CD4-positive, alpha-beta T cell treated with Interleukin-6 for 4 hours (primary cell): ENCODE data around the gene RAB24.
"Not testable (repeated sequence)": the region's sequence is repeated elsewhere in the genome, so short reads cannot be mapped to it uniquely, and the experiment has no call there.

Experiments used
- DNase-seq: peaks from one replicate; pipeline ENCODE4 v3.0.0-alpha.2; 2020; ENCODE audit warnings: mixed read lengths

RAB24 gene

GRCh38 chr5:177303121-177303924, at the start of gene RAB24, which contains the start of gene PRELID1:
Gene RAB24 (minus strand): TSS chr5:177303719. CDS start chr5:177303288, 431 bp downstream.
Gene PRELID1 (plus strand): TSS chr5:177303799. CDS start chr5:177303986, 187 bp downstream.
- peak; percentile 92 for DNase-seq

DNA sequence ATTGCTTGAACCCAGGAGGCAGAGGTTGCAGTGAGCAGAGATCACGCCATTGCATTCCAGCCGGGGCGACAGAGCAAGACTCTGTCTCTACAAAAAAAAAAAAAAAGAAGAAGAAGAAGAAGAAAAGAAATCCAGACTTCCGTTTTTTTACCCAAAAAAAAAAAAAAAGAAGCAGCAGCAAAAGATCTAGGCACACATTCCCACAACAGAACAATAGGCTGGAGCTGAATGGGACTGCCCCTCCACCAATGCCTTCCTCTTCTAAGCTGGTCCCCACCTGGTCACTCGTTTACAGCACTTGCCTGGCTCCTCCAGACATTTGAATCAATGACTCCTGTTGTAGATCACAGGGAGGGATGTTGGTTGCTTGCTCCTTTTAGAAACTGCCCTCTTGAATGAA, 49.6 kb upstream of the RAB24 start:
- DNase-seq = no peak

DNA sequence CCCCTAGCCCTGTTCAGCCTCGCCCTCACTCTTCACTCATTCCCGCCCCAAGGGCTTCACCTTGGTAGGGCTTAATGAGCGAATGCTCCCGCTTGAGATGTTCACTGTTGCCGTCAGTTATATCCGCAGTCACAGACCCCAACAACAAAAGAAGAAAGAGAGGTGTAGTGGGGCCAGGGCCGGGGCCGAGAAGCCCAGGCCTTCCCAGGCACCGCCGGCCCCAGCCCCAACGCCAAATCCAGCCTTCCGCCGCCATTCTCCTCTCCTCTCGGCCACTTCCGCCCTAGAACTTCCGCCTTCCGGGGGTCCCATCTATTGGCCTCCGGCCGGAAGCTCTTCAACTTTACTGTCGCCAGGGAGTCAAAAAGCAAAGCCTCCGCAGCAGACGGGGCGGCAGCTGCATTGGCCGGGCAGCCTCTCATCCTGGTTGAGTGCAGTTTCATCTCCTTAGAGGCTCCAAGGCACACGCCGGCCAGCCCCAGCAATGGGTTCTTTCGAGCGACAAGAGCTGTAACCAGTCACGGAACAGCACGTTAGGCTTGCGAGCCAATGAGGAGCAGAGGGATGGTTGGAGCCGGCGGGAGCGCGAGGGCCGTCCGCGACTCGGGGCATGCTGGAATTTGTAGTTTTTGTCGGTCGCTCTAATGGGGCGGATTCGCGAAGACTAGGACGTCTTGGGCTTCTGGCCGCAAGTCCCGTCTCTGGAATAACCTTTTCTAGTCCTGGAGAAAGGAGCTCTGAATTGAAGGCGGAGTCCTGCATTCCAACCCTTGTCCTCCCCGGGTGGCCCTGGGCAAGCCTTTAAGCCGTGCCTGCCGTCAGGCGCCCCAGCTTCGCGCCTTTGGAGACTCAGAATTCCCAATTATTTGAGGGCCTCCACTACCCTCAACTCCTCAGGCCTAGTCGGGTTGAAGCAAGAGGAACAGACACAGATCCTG, 48.1 kb upstream of the RAB24 start, which contains the start of gene LMAN2:
TSS of gene LMAN2 (minus strand) at position 277 of the 938 bp plus-strand sequence. CDS start at position 256, 21 bp downstream.
- peak; percentile 92 for DNase-seq

DNA sequence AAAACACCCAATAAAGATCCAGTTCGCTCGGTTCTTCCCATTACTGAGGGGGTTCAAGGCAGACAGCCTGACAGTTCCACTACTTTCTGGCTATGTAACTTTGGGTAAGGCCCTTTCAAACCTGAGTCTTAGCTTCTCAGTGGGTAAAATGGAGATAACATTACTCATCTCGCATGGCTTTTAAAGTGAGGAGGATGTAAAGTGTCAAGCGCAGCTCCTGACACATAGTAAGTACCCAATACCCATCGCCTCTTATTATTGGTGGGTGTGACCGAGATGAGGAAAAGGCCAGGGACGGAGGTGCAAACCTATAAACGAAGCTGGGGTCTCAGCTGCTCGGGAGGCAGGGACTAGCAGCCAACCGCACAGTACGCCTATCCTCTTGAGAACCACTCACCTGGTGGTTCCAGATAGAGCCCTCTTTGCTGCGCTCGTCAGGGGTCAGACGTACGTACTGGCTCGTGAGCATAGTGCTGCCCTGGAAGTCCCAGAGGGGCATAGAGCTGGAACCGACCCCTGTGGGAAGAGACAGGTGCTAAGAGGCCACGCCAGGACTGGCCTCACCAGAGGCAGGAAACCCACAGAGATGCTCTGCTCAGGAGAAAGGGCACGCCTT, 47.4 kb upstream of the RAB24 start:
- DNase-seq = no peak

- DNase-seq = no peak
Measured at GRCh38 chr5:177349762-177350161, 46.2 kb upstream of the RAB24 start.

GRCh38 chr5:177349362-177349647, 45.8 kb upstream of the RAB24 start:
- no peak for DNase-seq

- no peak for DNase-seq
Measured at GRCh38 chr5:177347699-177348098, 44.2 kb upstream of the RAB24 start.

DNA sequence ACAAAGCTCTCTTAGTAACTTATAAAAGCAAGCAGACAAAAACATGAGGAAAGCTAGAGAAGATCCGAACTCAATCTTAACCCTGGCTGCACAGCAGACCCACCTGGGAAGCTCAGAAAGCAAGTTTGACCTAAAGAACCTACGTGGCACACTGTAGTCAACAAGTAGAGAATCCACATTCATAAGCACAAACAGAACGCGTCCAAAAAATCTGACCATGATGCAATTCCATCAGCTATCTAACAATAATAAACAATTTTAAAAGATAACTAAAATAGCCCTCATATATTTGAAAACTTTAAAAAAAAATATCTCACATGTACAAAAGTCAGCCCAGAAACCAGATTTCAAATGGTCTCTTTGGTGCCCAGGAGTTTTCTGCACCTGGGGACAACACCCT, 43.3 kb upstream of the RAB24 start:
- DNase-seq = no peak

GRCh38 chr5:177344891-177345290, 41.4 kb upstream of the RAB24 start:
- DNase-seq = no peak

GRCh38 chr5:177343777-177344176, 40.3 kb upstream of the RAB24 start:
- no peak for DNase-seq

- not testable (repeated sequence) for DNase-seq
Measured at GRCh38 chr5:177343000-177343399, 39.5 kb upstream of the RAB24 start.

GRCh38 chr5:177339107-177339638, 35.7 kb upstream of the RAB24 start:
- DNase-seq = no peak

DNA sequence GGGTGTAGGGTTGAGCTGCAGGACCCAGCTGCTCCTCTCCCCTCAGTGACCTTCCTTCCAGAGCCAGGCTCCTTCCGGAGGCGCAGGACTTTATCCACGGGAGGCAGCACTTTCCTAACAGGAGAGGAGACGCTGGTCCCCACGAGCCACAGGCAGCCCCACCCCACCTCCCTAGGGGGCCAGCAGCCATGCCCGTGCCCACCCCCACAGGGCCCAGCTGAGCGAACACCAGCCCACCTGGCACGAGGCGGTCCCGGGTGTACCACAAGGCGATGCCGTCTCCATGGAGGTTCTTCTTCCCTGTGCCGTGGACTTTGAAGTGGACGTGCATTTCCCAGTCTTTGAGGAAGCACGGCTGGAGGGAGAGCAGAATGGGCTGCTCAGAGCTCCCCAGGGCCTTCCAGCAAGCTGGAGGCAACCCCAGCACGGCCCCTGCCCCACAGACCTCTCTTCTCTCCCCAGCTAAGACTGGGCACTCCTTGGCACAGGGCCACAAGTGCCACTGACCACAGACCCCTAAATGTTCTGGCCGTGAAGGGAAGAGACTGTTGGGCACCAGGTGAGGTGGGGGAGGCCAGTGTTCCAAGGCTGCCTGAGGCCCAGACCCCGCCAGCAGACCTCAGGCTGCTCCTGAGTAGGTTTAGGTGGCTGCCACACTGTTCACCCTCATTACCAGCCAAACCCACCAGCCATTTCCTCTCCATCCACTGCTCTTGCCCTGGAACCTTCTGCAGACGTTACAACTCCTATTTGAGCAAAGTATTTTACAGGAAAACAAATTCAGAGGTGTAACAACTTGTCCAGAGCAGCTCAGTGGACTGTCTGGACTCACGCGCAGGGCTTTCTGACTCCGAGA, 35.0 kb upstream of the RAB24 start:
- DNase-seq = no peak

GRCh38 chr5:177336603-177337494, 33.3 kb upstream of the RAB24 start:
- no peak for DNase-seq

DNA sequence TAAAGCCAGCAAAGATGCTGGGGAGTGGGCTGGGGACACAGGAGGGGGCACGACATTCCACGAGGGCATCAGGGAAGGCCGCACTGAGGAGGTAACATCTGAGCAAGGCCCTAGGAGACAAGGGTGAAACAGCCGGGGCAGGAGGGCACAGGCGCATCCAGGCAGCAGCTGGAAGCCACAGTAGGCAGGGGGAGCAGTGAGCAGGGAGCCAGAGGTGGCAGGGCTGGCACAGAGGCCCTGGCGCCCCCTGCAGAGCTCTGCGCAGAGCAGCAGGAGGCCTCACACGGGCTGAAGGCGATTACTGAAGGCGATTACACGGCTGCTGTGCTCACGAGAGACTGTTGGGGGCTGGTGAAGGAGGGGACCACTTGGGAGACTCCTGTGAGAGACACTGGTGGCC, 32.6 kb upstream of the RAB24 start:
- DNase-seq = peak; percentile 25

DNA sequence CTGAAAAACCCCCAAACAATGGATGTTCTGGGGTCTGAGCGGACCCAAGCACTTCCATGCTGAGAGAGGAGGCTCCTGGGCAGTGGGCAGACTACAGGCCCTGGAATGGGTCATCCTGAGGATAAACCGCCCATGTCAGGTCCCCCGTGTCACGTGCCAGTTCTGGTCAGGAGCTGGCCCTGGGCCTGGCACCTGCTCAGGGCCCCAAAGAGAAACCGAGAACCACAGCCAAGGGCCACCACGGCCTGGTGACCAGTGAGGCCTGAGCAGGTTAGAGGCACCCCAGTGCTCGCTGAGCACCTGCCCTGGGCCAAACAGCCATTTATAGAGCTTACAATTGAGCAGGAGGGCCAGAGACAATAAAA, 32.2 kb upstream of the RAB24 start:
- DNase-seq = no peak

GRCh38 chr5:177334781-177335700, 31.5 kb upstream of the RAB24 start:
- DNase-seq = no peak

- DNase-seq = no peak
Measured at GRCh38 chr5:177334155-177334551, 30.6 kb upstream of the RAB24 start.

- no peak for DNase-seq
Measured at GRCh38 chr5:177333420-177334154, 30.1 kb upstream of the RAB24 start.
